KMS-11 (cell line): ENCODE data around the gene CALCOCO2.

Source experiments
- H2AFZ ChIP-seq: fragments of 200-600 bp; sonication (generic); 2 replicates; pipeline ENCODE4 v1.6.1; 2016; ENCODE audit warnings: antibody characterized with exemption, mixed run types, low read depth
- H3K27ac ChIP-seq: fragments of 200-600 bp; sonication (generic); 2 replicates; pipeline ENCODE4 v1.6.1; 2016; ENCODE audit warnings: mild to moderate bottlenecking, mixed run types
- H3K27me3 ChIP-seq: fragments of 200-600 bp; sonication (generic); 2 replicates; pipeline ENCODE4 v1.6.1; 2017; ENCODE audit warnings: mild to moderate bottlenecking, low read depth, mixed run types, moderate library complexity; ENCODE audit not compliant: insufficient read depth
- H3K36me3 ChIP-seq: fragments of 200-600 bp; sonication (generic); 2 replicates; pipeline ENCODE4 v1.6.1; 2017; ENCODE audit warnings: mild to moderate bottlenecking, mixed run types; ENCODE audit not compliant: insufficient read depth
- H3K4me1 ChIP-seq: fragments of 200-600 bp; sonication (generic); 2 replicates; pipeline ENCODE4 v1.6.1; 2016; ENCODE audit warnings: mild to moderate bottlenecking, low read depth, mixed run types; ENCODE audit not compliant: poor library complexity, severe bottlenecking
- H3K4me2 ChIP-seq: fragments of 200-600 bp; sonication (generic); 2 replicates; pipeline ENCODE4 v1.7.0; 2016; ENCODE audit warnings: mild to moderate bottlenecking, mixed run types
- H3K4me3 ChIP-seq: fragments of 200-600 bp; sonication (generic); IDR thresholded peaks from 2 replicates; pipeline ENCODE4 v1.6.1; 2017; ENCODE audit warnings: low read depth, low read length, mixed read lengths; ENCODE audit not compliant: insufficient read depth
- H3K79me2 ChIP-seq: fragments of 200-600 bp; sonication (generic); 2 replicates; pipeline ENCODE4 v1.6.1; 2016; ENCODE audit warnings: low read depth, mixed run types; ENCODE audit not compliant: insufficient read depth
- H3K9ac ChIP-seq: fragments of 200-600 bp; sonication (generic); 2 replicates; pipeline ENCODE4 v1.6.1; 2016; ENCODE audit warnings: mild to moderate bottlenecking, mixed run types
- H4K20me1 ChIP-seq: fragments of 200-600 bp; sonication (generic); 2 replicates; pipeline ENCODE4 v1.6.1; 2016; ENCODE audit warnings: mild to moderate bottlenecking, mixed run types; ENCODE audit not compliant: insufficient read depth
- CTCF ChIP-seq: fragments of 200-600 bp; sonication (generic); conservative IDR thresholded peaks from 2 replicates; pipeline ENCODE4 v1.6.1; 2017; ENCODE audit warnings: low read depth, mild to moderate bottlenecking, antibody characterized with exemption, low read length, moderate library complexity, mixed read lengths

The CALCOCO2 gene

DNA sequence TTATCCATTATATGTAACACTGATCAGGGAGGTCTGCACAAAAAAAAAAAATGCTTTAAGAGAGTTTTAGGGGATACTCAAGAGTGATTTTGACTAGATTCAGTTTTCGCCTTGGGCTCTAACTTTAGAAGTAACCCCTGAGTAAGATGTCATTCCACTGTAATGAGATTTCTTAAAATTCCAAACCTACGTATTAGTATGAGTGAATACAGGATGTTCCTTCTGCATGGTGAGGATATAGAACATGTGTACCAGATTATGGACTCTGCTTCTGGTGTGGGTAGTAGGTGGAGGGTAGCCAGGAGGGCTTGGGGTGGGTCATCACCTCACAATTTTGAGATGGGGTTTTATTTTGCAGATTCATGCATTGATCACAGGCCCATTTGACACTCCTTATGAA is 81.6 kb downstream of the CALCOCO2 start:
- Histone ChIP-seq H3K27me3 (no peaks in the 10 kb centered on the region), H3K4me2 (no peak overlapping the region; the same call in 1 of the 2 replicates), H3K4me1 (peaks cover 79% of the 10 kb centered on the region), H2AFZ (no peak overlapping the region), H3K27ac (no peak overlapping the region), H3K4me3 (no peak overlapping the region), H3K9ac (no peak overlapping the region), H3K79me2 (peaks cover 83% of the 10 kb centered on the region), H3K36me3 (peaks cover 7% of the 10 kb centered on the region; the same call in 1 of the 2 replicates), H4K20me1 (no peaks in the 10 kb centered on the region)
- TF ChIP-seq CTCF: no peak
